ENCODE measurements around the gene MPST.

MPST gene

GRCh38 chr22:37018086-37018814 lies 1.3 kb upstream of the MPST start:
- DNase-seq (ENCODE audit: low read depth, low spot score): no peak
- H3K4me3 ChIP-seq (ENCODE audit: low read depth, low read length): peak overlapping the region; percentile 82
- POLR2A ChIA-PET: interaction anchor here (0.5 to 1.4 kb wide), 4 partner anchors 10 to 156 kb away, joined by 3 to 4 read pairs (median 4); partner anchors contain the start of gene KCTD17
- CTCF ChIA-PET: interaction anchor here (0.9 to 1.9 kb wide), 8 partner anchors 12 to 234 kb away, joined by 3 to 9 read pairs (median 4); no protein-coding TSS in a partner anchor
- TF ChIP-seq, protein P1, sequence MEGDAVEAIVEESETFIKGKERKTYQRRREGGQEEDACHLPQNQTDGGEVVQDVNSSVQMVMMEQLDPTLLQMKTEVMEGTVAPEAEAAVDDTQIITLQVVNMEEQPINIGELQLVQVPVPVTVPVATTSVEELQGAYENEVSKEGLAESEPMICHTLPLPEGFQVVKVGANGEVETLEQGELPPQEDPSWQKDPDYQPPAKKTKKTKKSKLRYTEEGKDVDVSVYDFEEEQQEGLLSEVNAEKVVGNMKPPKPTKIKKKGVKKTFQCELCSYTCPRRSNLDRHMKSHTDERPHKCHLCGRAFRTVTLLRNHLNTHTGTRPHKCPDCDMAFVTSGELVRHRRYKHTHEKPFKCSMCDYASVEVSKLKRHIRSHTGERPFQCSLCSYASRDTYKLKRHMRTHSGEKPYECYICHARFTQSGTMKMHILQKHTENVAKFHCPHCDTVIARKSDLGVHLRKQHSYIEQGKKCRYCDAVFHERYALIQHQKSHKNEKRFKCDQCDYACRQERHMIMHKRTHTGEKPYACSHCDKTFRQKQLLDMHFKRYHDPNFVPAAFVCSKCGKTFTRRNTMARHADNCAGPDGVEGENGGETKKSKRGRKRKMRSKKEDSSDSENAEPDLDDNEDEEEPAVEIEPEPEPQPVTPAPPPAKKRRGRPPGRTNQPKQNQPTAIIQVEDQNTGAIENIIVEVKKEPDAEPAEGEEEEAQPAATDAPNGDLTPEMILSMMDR (IDR thresholded peaks at IDR 0.05; ENCODE audit: insufficient read depth, low read length, missing control alignments): no peak

DNA sequence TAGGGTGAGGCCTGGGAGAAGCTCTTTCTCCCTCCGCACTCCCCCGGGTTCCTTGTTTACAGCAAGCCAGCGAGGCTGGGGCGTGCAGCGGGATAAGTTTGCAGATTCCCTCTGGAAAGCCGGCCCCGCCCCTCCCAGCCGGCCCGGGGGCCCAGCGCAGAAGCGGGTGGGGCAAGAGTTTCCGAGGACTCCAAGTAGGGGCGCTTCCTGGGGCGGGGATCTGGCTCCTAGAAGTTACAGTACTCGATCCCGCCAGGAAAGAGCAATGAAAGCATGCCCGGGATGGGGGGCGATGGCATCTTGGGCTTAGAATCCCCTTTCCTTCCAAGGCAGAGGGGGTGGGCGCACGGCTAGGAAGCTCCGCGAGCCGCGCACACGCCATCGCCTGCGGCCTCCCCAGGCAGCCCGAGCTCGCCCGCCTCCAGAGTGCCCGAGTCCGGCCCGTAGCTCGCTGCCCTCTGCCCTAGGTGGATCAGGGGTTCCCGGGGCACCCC lies 680 bp upstream of the MPST start:
- DNase-seq (ENCODE audit: low read depth, low spot score): no peak
- POLR2A ChIA-PET: interaction anchor here (0.5 to 1.4 kb wide), 6 partner anchors 10 to 157 kb away, joined by 3 to 8 read pairs (median 4); partner anchors contain the start of gene KCTD17
- TF ChIP-seq, protein P1 (IDR thresholded peaks at IDR 0.05; ENCODE audit: insufficient read depth, low read length, missing control alignments): no peak
- CTCF ChIA-PET: interaction anchor here (0.9 to 1.9 kb wide), 8 partner anchors 11 to 235 kb away, joined by 3 to 9 read pairs (median 3); no protein-coding TSS in a partner anchor
- peak overlapping the region; percentile 82 for H3K4me3 ChIP-seq (ENCODE audit: low read depth, low read length)

- ChIA-PET POLR2A (interaction anchor here (0.9 to 1.3 kb wide), 2 partner anchors 12 to 21 kb away, joined by 3 to 8 read pairs; no protein-coding TSS in a partner anchor), CTCF (interaction anchor here (0.6 to 6.0 kb wide), 5 partner anchors 11 to 234 kb away, joined by 3 to 65 read pairs (median 5); no protein-coding TSS in a partner anchor)
- peak overlapping the region; percentile 82 for H3K4me3 ChIP-seq (ENCODE audit: low read depth, low read length)
- DNase-seq (ENCODE audit: low read depth, low spot score): no peak
- TF ChIP-seq, protein P1 (IDR thresholded peaks at IDR 0.05; ENCODE audit: insufficient read depth, low read length, missing control alignments): no peak
Measured at GRCh38 chr22:37020192-37020479, 594 bp downstream of the MPST start.

DNA sequence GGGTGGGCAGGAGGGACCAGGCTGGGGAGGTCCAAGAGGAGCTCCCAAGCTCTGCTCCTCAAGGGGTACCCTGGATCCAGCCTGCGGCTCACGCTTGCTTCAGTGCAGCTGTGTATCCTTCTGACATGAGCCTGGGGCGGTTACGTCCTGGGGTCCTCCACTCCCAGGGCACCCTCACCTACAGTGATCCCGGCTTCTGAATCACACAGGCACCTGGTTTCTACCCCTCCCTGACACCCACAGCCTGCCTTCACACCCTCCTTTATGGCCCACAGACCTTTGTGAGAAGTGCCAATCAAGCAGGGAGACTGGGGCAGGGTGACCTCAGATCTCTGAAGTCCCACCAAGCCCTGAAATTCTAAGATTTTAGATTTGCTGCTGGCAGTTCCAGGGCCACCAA lies 1.5 kb downstream of the MPST start:
- DNase-seq (ENCODE audit: low read depth, low spot score): no peak
- H3K4me3 ChIP-seq (ENCODE audit: low read depth, low read length): no peak overlapping the region
- TF ChIP-seq, protein P1 (IDR thresholded peaks at IDR 0.05; ENCODE audit: insufficient read depth, low read length, missing control alignments): no peak
- POLR2A ChIA-PET: no interaction called here
- CTCF ChIA-PET: interaction anchor here (0.8 to 6.0 kb wide), 13 partner anchors 8 to 178 kb away, joined by 3 to 65 read pairs (median 5); no protein-coding TSS in a partner anchor

- CTCF ChIA-PET: interaction anchor here (0.7 to 6.0 kb wide), 15 partner anchors 9 to 178 kb away, joined by 3 to 65 read pairs (median 4); no protein-coding TSS in a partner anchor
- POLR2A ChIA-PET: no interaction called here
- TF ChIP-seq, protein P1 (IDR thresholded peaks at IDR 0.05; ENCODE audit: insufficient read depth, low read length, missing control alignments): peak; percentile 69
- DNase-seq (ENCODE audit: low read depth, low spot score): no peak
- H3K4me3 ChIP-seq (ENCODE audit: low read depth, low read length): no peak overlapping the region
Measured at GRCh38 chr22:37021710-37022482, 2.4 kb downstream of the MPST start.
